HG03457 (cell line): ENCODE results near the gene TOX2.

Source experiments
- ATAC-seq: cut with Tn5 transposase; IDR thresholded peaks from one replicate; pipeline ENCODE4 v1.9.1; 2021; ENCODE audit warnings: moderate number of reproducible peaks; ENCODE audit not compliant: unreplicated experiment

Gene TOX2

GRCh38 chr20:44117296-44118184 lies 202.9 kb downstream of the TOX2 start:
- ATAC-seq = no peak

- ATAC-seq = no peak
These were observed 203.8 kb downstream of the TOX2 start for GRCh38 chr20:44118185-44119033.
